Measurements from ENCODE around the gene TXNDC11. TPM values are rescaled to one million over a fixed set of nuclear protein-coding genes. Genes with fewer than 3 reads are reported as not detected.

TXNDC11 gene
- total RNA-seq, 1 donor from 2014 or later: 29.0 TPM

GRCh38 chr16:11665071-11665491 lies 77.6 kb downstream of the TXNDC11 start:
- peaks cover 14% of the 10 kb centered on the region for H3K4me1 ChIP-seq (ENCODE audit: insufficient read depth, low read length)
- peaks cover 11% of the 10 kb centered on the region for H4K20me1 ChIP-seq (ENCODE audit: insufficient read depth, low read length)
- H3K79me2 ChIP-seq (ENCODE audit: insufficient read depth, low read length): peaks cover 14% of the 10 kb centered on the region
- FAIRE-seq: no peak
- H3K9me3 Mint-ChIP-seq (ENCODE audit: unreplicated experiment): no peaks in the 10 kb centered on the region
- no peak overlapping the region for H3K4me3 ChIP-seq (ENCODE audit: insufficient read depth, low read depth, low read length)
- peaks cover 6% of the 10 kb centered on the region for H3K4me1 Mint-ChIP-seq (ENCODE audit: low read depth, unreplicated experiment)
- H3K36me3 ChIP-seq (ENCODE audit: insufficient read depth, low read length): no peaks in the 10 kb centered on the region
- no peak for DNase-seq (ENCODE audit: low read depth)
- H3K4me2 ChIP-seq (ENCODE audit: low read length): no peak overlapping the region
- H3K27me3 ChIP-seq (ENCODE audit: insufficient read depth, low read length): no peaks in the 10 kb centered on the region
- peaks cover 10% of the 10 kb centered on the region for H3K27me3 Mint-ChIP-seq (ENCODE audit: low read depth, unreplicated experiment)
- no peak overlapping the region for H3K27ac ChIP-seq (ENCODE audit: low read depth, low read length)
- TF ChIP-seq CTCF (IDR thresholded peaks at IDR 0.05; ENCODE audit: insufficient read depth, low read depth, low read length) (no peak), EZH2 (IDR thresholded peaks at IDR 0.05; ENCODE audit: insufficient read depth, low read length) (no peak)
- no peak overlapping the region for H3K9ac ChIP-seq (ENCODE audit: low read length)
- H3K9me3 ChIP-seq (ENCODE audit: insufficient read depth, low read depth, low read length): no peaks in the 10 kb centered on the region
- H2AFZ ChIP-seq (ENCODE audit: low read depth, low read length): no peak overlapping the region
- H3K27ac Mint-ChIP-seq (ENCODE audit: unreplicated experiment): no peak overlapping the region
- no peak overlapping the region for H3K4me3 Mint-ChIP-seq (ENCODE audit: unreplicated experiment)
- H3K36me3 Mint-ChIP-seq (ENCODE audit: low read depth, unreplicated experiment): no peaks in the 10 kb centered on the region

DNA sequence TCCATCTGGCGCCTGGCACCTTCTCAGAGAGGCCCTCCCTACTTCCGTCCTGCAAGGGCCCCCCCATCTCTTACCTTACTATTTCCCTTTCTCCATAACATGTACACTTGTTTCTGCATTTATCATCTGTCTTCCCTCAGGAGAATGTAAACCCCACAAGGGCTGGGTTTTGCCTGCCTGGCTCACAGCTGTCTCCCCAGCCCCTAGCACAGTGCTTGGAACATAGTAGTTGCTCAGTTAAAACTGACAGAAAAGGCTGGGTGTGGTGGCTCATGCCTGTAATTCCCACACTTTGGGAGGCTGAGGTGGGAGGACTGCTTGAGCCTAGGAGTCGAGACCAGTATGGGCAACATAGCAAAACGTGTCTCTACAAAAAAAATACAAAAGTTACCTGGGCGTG lies 80.1 kb downstream of the TXNDC11 start:
- no peak for FAIRE-seq

GRCh38 chr16:11660565-11660964 lies 82.1 kb downstream of the TXNDC11 start:
- no peak overlapping the region for H3K4me2 ChIP-seq (ENCODE audit: low read length)
- no peak overlapping the region for H3K9ac ChIP-seq (ENCODE audit: low read length)
- DNase-seq (ENCODE audit: low read depth) (no peak), FAIRE-seq (no peak)
- no peaks in the 10 kb centered on the region for H3K79me2 ChIP-seq (ENCODE audit: insufficient read depth, low read length)
- H3K36me3 ChIP-seq (ENCODE audit: insufficient read depth, low read length): no peaks in the 10 kb centered on the region
- peaks cover under 1% of the 10 kb centered on the region for H3K27me3 ChIP-seq (ENCODE audit: insufficient read depth, low read length)
- H3K9me3 Mint-ChIP-seq (ENCODE audit: unreplicated experiment): no peaks in the 10 kb centered on the region
- H3K4me1 ChIP-seq (ENCODE audit: insufficient read depth, low read length): peaks cover 8% of the 10 kb centered on the region
- H3K27ac ChIP-seq (ENCODE audit: low read depth, low read length): no peak overlapping the region
- no peak overlapping the region for H2AFZ ChIP-seq (ENCODE audit: low read depth, low read length)
- no peaks in the 10 kb centered on the region for H3K9me3 ChIP-seq (ENCODE audit: insufficient read depth, low read depth, low read length)
- peaks cover 11% of the 10 kb centered on the region for H3K27me3 Mint-ChIP-seq (ENCODE audit: low read depth, unreplicated experiment)
- no peaks in the 10 kb centered on the region for H3K36me3 Mint-ChIP-seq (ENCODE audit: low read depth, unreplicated experiment)
- no peak for TF ChIP-seq CTCF (IDR thresholded peaks at IDR 0.05; ENCODE audit: insufficient read depth, low read depth, low read length)
- no peak for TF ChIP-seq EZH2 (IDR thresholded peaks at IDR 0.05; ENCODE audit: insufficient read depth, low read length)
- H4K20me1 ChIP-seq (ENCODE audit: insufficient read depth, low read length): no peaks in the 10 kb centered on the region
- no peak overlapping the region for H3K27ac Mint-ChIP-seq (ENCODE audit: unreplicated experiment)
- H3K4me3 ChIP-seq (ENCODE audit: insufficient read depth, low read depth, low read length): no peak overlapping the region
- peaks cover 2% of the 10 kb centered on the region for H3K4me1 Mint-ChIP-seq (ENCODE audit: low read depth, unreplicated experiment)
- H3K4me3 Mint-ChIP-seq (ENCODE audit: unreplicated experiment): no peak overlapping the region

More for the DNA sequence above, 80.1 kb downstream of the TXNDC11 start:
- H4K20me1 ChIP-seq (ENCODE audit: insufficient read depth, low read length): no peaks in the 10 kb centered on the region
- Mint-ChIP-seq H3K4me1 (ENCODE audit: low read depth, unreplicated experiment) (peaks cover 2% of the 10 kb centered on the region), H3K36me3 (ENCODE audit: low read depth, unreplicated experiment) (no peaks in the 10 kb centered on the region), H3K4me3 (ENCODE audit: unreplicated experiment) (no peak overlapping the region), H3K27me3 (ENCODE audit: low read depth, unreplicated experiment) (peaks cover 10% of the 10 kb centered on the region), H3K9me3 (ENCODE audit: unreplicated experiment) (no peaks in the 10 kb centered on the region), H3K27ac (ENCODE audit: unreplicated experiment) (no peak overlapping the region)
- no peak overlapping the region for H3K27ac ChIP-seq (ENCODE audit: low read depth, low read length)
- H3K79me2 ChIP-seq (ENCODE audit: insufficient read depth, low read length): no peaks in the 10 kb centered on the region
- no peaks in the 10 kb centered on the region for H3K36me3 ChIP-seq (ENCODE audit: insufficient read depth, low read length)
- H3K4me1 ChIP-seq (ENCODE audit: insufficient read depth, low read length): peaks cover 11% of the 10 kb centered on the region
- no peak overlapping the region for H3K4me3 ChIP-seq (ENCODE audit: insufficient read depth, low read depth, low read length)
- H3K9me3 ChIP-seq (ENCODE audit: insufficient read depth, low read depth, low read length): no peaks in the 10 kb centered on the region
- no peak for TF ChIP-seq EZH2 (IDR thresholded peaks at IDR 0.05; ENCODE audit: insufficient read depth, low read length)
- no peak overlapping the region for H3K9ac ChIP-seq (ENCODE audit: low read length)
- no peaks in the 10 kb centered on the region for H3K27me3 ChIP-seq (ENCODE audit: insufficient read depth, low read length)
- no peak overlapping the region for H2AFZ ChIP-seq (ENCODE audit: low read depth, low read length)
- no peak overlapping the region for H3K4me2 ChIP-seq (ENCODE audit: low read length)
- DNase-seq (ENCODE audit: low read depth): no peak
